GM12801 (cell line): ENCODE measurements around the gene FCHSD2.

Source experiments
- TF ChIP-seq, protein P1 (sequence below): IDR thresholded peaks from one replicate; pipeline ENCODE4 v1.5.1; 2011; ENCODE audit warnings: control low read depth; ENCODE audit not compliant: insufficient read length; ENCODE audit errors: extremely low read depth

FCHSD2 gene

DNA sequence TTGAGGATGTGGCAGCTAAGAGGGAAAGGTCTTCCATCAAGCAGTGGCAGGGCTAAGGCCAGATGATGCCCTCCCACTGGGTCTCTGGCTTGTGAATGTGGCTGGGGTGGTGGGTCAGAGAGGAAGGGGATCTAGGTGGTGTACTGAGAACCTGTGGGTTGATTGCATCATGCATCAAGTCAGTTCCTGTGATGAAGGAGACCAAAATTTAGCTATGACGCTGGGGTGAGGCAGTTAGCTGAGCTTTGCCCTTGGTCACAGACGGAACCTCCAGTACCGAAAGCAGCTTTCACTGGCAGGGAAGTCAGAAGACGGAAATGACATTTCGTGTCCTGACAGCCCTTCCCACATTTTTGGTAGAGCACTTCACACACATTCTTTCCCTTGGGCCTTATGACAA is 307.2 kb downstream of the FCHSD2 start:
- TF ChIP-seq, protein P1, sequence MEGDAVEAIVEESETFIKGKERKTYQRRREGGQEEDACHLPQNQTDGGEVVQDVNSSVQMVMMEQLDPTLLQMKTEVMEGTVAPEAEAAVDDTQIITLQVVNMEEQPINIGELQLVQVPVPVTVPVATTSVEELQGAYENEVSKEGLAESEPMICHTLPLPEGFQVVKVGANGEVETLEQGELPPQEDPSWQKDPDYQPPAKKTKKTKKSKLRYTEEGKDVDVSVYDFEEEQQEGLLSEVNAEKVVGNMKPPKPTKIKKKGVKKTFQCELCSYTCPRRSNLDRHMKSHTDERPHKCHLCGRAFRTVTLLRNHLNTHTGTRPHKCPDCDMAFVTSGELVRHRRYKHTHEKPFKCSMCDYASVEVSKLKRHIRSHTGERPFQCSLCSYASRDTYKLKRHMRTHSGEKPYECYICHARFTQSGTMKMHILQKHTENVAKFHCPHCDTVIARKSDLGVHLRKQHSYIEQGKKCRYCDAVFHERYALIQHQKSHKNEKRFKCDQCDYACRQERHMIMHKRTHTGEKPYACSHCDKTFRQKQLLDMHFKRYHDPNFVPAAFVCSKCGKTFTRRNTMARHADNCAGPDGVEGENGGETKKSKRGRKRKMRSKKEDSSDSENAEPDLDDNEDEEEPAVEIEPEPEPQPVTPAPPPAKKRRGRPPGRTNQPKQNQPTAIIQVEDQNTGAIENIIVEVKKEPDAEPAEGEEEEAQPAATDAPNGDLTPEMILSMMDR, result no peak

DNA sequence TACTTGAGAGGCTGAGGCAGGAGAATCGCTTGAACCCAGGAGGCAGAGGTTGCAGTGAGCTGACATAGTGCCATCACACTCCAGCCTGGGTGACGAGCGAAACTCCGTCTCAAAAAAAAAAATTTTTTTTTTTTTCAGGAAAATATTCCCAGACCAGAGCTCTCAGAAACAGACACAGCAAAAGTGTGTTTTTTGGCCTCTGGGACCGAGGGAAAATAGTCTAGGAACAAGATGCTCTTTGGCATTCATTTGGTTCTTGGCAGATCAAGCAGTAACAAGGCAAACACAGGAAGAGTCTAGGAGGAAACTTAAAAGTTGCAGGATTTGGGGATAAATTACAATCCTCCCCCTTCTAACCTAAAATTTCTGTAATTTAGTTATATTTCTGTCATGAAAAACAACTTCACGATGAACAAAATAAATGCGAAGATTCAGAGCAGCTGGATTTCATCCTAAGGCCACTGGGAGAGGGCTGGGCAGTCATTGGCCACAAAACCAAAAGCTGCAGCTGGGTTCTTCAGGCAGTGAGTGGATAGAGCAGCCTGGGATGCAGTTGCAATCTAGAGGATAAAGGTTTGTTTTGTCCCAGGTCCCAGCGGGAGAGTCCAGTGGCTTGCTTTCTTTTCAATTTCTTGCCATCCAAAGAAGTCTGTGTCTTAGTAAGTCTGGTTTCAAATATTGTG is 308.2 kb downstream of the FCHSD2 start:
- TF ChIP-seq, protein P1, result no peak

DNA sequence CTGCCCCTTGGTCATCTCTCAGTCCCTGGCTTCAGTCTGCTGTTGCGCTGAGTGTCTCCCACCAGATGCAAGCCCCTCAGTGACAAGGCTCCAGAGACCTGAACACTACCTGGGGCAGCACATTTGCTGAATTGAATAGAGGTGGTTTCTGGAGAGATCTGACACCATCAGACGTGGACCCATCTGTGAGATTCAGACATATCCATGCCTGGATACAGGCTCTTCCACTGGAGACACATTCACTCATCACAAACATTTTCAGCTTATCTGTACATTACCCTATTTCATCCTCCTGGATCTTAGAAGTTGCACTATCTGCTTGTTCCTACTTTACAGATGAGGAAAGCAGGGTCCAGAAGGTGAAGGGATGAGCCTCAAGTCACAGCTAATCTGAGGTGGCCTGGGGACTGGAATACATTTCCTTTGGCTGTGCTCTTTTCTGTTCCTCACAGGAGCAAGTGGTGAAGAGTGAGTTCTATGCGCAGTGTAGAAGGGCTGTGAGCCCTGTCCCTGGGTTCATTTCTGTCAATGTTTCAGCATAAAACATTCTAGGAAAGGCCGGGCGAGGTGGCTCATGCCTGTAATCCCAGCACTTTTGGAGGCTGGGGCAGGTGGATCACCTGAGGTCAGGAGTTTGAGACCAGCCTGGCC is 308.9 kb downstream of the FCHSD2 start:
- TF ChIP-seq, protein P1, result no peak

DNA sequence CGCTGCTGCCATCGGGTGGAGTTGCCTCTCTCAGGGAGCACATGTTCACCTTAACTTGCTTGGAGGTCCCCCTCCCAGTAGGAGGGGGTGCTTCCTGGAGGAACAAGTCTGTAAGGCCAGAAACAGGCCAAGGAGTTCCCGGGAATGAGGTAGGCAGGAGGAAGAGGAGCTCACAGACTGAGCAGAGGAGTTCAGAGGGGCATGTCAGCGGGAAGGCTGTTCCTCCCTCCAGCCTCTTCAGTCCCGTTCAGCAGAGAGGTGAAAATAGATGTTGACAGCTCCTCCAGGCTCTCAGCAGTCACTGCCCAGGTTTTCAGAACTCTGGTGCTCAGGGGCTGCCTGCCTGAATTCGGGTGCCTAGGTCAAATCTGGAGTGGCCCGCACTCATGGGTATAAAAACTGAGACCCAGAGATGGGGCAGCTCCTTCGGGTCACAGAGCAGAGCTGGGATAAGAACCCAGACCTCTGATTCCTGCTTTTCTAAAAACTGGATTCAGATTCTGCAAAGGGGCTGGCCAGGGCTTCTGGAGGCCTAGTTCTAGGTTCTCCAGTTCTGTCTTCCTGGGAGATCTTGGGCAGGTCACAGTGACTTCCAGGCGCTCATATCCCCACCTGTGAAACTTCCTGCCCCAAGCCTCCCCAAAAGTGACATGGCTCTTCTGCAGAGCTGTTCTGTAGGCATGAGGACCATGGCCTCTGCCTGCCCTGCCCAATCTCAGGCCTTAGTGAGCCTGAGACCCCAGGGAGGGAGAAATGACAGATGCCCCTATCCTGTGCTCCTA is 309.6 kb downstream of the FCHSD2 start:
- TF ChIP-seq, protein P1, result no peak

DNA sequence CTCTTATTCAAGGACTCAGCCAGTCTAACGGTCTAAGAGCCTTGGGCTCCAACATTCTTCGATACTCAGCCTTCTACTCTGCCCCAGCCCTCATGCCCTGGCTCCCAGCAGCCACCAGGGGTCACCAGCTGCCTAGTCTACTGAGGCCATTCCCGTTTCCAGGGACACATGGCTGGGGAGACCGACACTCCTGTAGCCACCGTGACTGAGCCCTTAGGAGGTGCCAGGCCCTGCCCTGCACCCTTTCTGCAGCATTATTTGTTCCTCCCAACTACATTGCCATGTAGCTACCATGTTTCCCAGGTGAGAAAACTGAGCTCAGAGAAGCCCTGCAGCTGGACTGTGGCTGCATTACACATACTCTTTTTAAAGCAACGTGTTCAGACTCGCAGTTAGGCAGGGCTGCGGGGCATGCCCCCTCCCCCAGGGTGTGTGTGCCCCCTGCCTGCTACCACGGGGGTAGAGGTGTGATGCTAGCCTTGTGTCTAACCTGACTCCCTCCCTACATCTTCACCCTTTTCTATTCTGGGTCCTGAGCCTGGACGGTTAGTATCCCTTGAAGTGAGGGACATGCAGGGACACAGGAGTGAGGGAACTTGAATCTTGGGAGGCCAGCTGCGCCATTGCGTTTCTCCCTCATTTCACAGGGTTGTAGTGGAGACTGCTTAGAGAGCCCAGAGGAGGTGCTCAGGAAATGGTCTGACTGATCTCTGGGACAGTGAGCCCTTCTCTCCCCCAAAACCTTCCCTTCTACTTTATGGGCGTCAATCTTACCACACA is 310.4 kb downstream of the FCHSD2 start:
- TF ChIP-seq, protein P1, result no peak

DNA sequence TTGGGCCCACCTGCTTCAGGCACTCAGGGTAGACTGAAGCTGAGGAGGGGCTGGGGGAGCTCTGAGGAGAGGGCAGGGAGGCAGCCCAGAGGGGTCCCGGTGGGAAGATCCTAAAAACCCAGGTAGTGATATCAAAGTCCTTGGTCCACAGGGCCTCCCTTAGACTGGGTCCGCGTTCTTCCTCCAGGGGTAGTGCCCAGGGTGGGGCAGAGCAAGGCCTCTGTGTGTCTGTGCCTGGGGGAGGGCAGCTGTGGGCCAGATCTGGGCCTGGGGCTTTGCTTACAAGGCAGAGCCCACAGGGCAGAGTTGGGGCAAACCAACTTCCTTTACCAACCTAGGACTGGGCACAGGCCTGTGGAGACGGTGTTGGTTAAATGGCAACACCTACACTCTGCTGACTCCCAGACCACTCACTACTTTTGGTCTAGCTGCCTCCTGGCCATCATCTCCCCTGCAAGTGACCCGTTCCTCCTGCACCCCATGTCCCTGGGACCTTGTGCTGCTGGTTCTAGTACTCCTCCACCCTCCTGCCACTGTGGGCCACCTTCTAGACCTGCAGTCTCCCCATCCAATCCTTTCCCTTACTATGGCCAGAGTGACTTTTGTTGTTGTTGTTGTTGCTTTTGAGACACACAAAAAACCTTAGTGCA is 312.1 kb downstream of the FCHSD2 start:
- TF ChIP-seq, protein P1, result no peak
